ENCODE results near the gene MTMR4.
"Not testable (repeated sequence)": the region's sequence is repeated elsewhere in the genome, so short reads cannot be mapped to it uniquely, and the experiment has no call there.

The MTMR4 gene

DNA sequence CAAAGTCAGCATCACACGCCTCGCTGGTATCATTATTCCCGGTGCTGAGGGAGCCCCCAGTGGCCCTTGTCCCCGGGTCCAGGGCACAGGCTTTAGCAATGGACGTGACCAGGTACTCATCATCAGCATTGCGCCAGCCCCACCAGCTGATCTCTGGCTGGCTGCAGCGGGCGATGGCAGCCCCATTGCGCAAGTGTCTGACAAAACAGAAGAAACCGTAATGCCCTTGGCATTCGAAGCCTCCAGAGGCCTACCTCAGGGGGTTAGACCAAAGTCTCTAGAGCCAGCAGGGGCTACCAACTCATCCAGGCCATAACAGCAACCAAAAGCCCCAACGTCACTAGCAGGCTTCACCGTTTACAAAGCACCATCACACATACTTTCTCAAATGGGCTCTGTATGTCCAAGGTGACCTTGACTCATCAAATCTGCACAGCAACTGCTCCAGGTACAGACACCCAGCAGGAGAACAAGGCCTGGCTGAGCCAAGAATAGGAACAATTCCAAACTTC lies 7.3 kb downstream of the MTMR4 start:
- Histone ChIP-seq H3K4me3 (ENCODE audit: low read depth, low read length) (no peak overlapping the region), H3K36me3 (replicated peaks) (peaks cover 48% of the 10 kb centered on the region), H3K27me3 (replicated peaks) (no peaks in the 10 kb centered on the region), H3K27ac (peak overlapping the region; percentile 76)
- in situ Hi-C loops (cut with HindIII; ENCODE audit: low pct_ligation_motif_present, low sequenced_read_pairs) = no loop called here
- TF ChIP-seq, protein P1, sequence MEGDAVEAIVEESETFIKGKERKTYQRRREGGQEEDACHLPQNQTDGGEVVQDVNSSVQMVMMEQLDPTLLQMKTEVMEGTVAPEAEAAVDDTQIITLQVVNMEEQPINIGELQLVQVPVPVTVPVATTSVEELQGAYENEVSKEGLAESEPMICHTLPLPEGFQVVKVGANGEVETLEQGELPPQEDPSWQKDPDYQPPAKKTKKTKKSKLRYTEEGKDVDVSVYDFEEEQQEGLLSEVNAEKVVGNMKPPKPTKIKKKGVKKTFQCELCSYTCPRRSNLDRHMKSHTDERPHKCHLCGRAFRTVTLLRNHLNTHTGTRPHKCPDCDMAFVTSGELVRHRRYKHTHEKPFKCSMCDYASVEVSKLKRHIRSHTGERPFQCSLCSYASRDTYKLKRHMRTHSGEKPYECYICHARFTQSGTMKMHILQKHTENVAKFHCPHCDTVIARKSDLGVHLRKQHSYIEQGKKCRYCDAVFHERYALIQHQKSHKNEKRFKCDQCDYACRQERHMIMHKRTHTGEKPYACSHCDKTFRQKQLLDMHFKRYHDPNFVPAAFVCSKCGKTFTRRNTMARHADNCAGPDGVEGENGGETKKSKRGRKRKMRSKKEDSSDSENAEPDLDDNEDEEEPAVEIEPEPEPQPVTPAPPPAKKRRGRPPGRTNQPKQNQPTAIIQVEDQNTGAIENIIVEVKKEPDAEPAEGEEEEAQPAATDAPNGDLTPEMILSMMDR (IDR thresholded peaks at IDR 0.05; ENCODE audit: low read depth, low read length, missing control alignments) = no peak
- peak; percentile 55 for DNase-seq

DNA sequence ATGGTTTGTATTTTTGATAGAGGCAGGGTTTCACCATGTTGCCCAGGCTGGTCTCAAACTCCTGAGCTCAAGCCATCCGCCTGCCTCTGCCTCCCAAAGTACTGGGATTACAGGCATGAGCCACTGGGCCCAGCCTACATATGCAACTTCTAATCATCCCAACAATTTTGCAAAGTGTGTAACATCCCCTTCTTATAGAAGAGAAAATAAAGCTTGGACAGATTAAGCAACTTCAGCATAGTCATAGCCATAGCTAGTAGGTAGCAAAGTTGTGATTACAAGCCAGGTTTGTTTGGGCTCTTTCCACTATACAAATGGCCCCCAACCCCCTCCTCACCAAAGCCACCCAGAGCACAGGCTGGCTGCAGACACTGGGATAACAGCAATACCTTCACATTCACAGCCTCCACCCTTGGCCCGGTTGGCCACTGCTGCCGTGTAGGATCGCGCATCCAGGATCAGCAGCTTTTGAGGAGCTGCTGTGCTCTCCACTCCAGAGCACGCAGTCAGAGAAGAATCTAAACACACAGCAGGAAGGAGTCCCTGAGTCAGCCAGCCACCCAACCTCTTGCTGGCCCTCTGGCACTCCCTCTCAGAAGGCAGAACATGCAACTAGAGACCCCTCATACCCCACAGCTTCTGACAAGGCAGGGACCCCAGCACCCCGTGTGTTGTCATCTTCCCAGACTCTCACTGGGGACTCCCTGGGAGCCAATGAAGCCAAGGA lies 7.9 kb downstream of the MTMR4 start:
- peaks cover 47% of the 10 kb centered on the region for H3K36me3 ChIP-seq (replicated peaks)

DNA sequence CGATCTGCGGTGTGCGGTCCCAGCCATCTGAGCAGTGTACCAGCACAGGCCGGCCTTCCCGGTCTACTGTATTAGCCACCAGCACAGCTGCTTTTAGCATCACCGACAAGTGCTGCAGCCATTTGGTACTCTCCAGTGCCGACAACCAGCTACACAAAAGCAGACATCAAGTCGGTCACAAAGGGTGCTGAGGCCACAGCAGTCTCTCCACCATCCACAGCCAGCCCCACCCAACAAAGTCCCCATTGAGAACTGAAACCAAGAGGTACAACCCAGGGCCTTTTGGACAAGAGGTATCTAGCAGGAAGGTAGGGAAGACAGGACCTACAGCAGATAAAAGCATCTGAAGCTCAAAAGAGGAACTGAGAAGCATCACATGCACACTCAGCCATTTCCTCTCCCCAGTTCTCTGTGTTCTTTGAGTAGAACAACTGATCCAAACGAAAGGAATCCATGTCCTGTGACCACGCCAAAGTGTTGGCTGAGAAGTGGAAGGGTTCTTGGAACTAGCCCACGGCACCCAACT lies 9.5 kb downstream of the MTMR4 start:
- H3K27ac ChIP-seq = no peak overlapping the region
- TF ChIP-seq, protein P1 (IDR thresholded peaks at IDR 0.05; ENCODE audit: low read depth, low read length, missing control alignments) = no peak

More for the DNA sequence above, 7.9 kb downstream of the MTMR4 start:
- in situ Hi-C loops (cut with HindIII; ENCODE audit: low pct_ligation_motif_present, low sequenced_read_pairs) = no loop called here
- TF ChIP-seq, protein P1 (IDR thresholded peaks at IDR 0.05; ENCODE audit: low read depth, low read length, missing control alignments) = no peak
- Histone ChIP-seq H3K27ac (peak overlapping the region; percentile 76), H3K27me3 (replicated peaks) (no peaks in the 10 kb centered on the region), H3K4me3 (ENCODE audit: low read depth, low read length) (no peak overlapping the region)
- DNase-seq = peak; percentile 36

DNA sequence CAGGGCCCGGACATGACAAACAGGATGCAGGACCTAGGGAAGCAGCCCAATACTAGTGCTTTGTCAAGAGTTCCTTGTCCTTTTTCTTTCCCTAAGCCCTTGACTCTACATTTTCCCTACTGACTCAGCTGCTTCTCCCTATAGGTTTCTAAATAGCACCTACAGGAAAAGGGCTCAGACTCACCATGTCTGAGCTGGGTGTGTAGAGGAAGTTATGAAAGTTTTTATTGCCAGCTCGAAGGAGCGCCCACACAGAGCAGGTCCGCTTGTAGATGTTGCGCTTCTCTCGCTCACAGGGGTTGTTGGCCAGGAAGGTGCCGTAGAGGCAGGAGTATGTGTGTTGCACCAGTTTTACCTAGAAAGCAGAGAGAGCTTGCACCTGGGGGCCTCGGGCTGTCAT lies 10.6 kb downstream of the MTMR4 start:
- TF ChIP-seq, protein P1 (IDR thresholded peaks at IDR 0.05; ENCODE audit: low read depth, low read length, missing control alignments) = no peak
- Histone ChIP-seq H3K27me3 (replicated peaks) (no peaks in the 10 kb centered on the region), H3K4me3 (ENCODE audit: low read depth, low read length) (no peak overlapping the region), H3K36me3 (replicated peaks) (peaks cover 28% of the 10 kb centered on the region), H3K27ac (no peak overlapping the region)
- DNase-seq = no peak
- in situ Hi-C loops (cut with HindIII; ENCODE audit: low pct_ligation_motif_present, low sequenced_read_pairs) = no loop called here

More for the DNA sequence above, 9.5 kb downstream of the MTMR4 start:
- in situ Hi-C loops (cut with HindIII; ENCODE audit: low pct_ligation_motif_present, low sequenced_read_pairs) = no loop called here
- DNase-seq = no peak
- no peak overlapping the region for H3K4me3 ChIP-seq (ENCODE audit: low read depth, low read length)
- H3K36me3 ChIP-seq (replicated peaks) = peaks cover 34% of the 10 kb centered on the region
- H3K27me3 ChIP-seq (replicated peaks) = no peaks in the 10 kb centered on the region

DNA sequence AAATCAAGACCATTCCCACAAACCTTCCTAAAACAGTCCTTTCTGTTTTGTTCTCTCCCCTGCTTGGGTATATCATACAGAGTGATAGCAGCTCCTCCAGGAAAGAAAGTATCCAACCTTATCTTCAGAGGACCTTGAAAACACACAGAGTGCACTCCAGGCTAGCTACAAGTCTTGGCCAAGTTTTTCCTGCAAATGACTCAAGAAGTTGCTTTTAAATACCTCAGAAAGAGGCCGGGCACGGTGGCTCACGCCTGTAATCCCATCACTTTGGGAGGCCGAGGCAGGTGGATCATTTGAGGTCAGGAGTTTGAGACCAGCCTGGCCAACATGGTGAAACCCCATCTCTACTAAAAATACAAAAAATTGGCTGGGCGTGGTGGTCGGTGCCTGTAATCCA lies 11.3 kb downstream of the MTMR4 start:
- DNase-seq; H3K4me3 ChIP-seq (ENCODE audit: low read depth, low read length); H3K27ac ChIP-seq; H3K27me3 ChIP-seq (replicated peaks); in situ Hi-C loops (cut with HindIII; ENCODE audit: low pct_ligation_motif_present, low sequenced_read_pairs): not testable (repeated sequence)
- H3K36me3 ChIP-seq (replicated peaks) = peaks cover 29% of the 10 kb centered on the region

DNA sequence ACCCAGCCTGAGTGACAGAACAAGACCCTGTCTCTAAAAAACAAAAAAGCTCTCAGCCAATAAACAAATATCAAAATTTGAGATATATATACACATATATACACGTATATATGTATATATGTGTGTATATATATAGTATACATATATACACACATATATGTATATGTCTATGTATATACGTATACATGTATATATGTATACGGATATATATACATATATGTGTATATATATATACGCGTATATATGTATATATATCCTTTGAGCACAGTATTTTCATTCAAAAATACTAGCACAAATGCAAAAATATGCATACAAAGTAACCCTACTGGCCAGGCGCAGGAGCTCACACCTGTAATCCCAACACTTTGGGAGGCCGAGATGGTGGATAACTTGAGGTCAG lies 13.0 kb downstream of the MTMR4 start:
- Histone ChIP-seq H3K4me3 (ENCODE audit: low read depth, low read length) (no peak overlapping the region), H3K27ac (no peak overlapping the region), H3K27me3 (replicated peaks) (no peaks in the 10 kb centered on the region), H3K36me3 (replicated peaks) (peaks cover 31% of the 10 kb centered on the region)
- TF ChIP-seq, protein P1 (IDR thresholded peaks at IDR 0.05; ENCODE audit: low read depth, low read length, missing control alignments) = no peak
- in situ Hi-C loops (cut with HindIII; ENCODE audit: low pct_ligation_motif_present, low sequenced_read_pairs) = no loop called here
- no peak for DNase-seq
